ENCODE measurements around the gene RPTOR. TPM values are rescaled to one million over a fixed set of nuclear protein-coding genes. Genes with fewer than 3 reads are reported as not detected.

The RPTOR gene
- total and polyA plus RNA-seq, 10 of the 15 experiments (the other 5 are each of a cell fraction or from before 2014, with no cell fraction given) = 0.18 to 32.1 (median 7.8) TPM

- H2AFZ ChIP-seq (ENCODE audit: control insufficient read depth, low read depth, low read length) = no peak overlapping the region
- no peak overlapping the region for H3K4me2 ChIP-seq (ENCODE audit: control insufficient read depth, insufficient read depth)
- ChIA-PET POLR2A (no interaction called here), CTCF (no interaction called here), RAD21 (ENCODE audit: unreplicated experiment) (no interaction called here), SMC1A (ENCODE audit: uncharacterized antibody, unreplicated experiment) (no interaction called here)
- WGBS (ENCODE audit: insufficient coverage, insufficient replicate concordance, low lambda C conversion rate, missing lambda C conversion rate) = 90% methylated on average over 9 of the region's 9 CpGs
- H3K9ac ChIP-seq (ENCODE audit: control insufficient read depth, insufficient read depth, low read length) = no peak overlapping the region
- FAIRE-seq = no peak
- H3K4me3 ChIP-seq = no peak overlapping the region
- H3K9me3 ChIP-seq (replicated peaks; ENCODE audit: control insufficient read depth, insufficient read depth, low read length) = no peaks in the 10 kb centered on the region
- peaks cover 0 to 1% of the 10 kb centered on the region in 2 experiments; a peak in 1 of 4 replicates for H3K36me3 ChIP-seq (ENCODE audit: control insufficient read depth in 2 of 2, insufficient read depth in 2 of 2, low read length in 1 of 2)
- DNase-seq (ENCODE audit: low read depth, low spot score) = no peak
- intact Hi-C loops (cut with micrococcal nuclease; ENCODE audit: unreplicated experiment) (no loop called here), in situ Hi-C loops (cut with MboI) (no loop called here)
- H4K20me1 ChIP-seq (ENCODE audit: control insufficient read depth, insufficient read depth) = no peaks in the 10 kb centered on the region
- H3K4me1 ChIP-seq (ENCODE audit: control insufficient read depth, insufficient read depth, low read length) = peaks cover 13% of the 10 kb centered on the region
- no TSS peak for BruUV-seq (replicated peaks)
- H3K79me2 ChIP-seq (ENCODE audit: control insufficient read depth, insufficient read depth, low read length) = peaks cover 4% of the 10 kb centered on the region
- no peak for ATAC-seq
- no peaks in the 10 kb centered on the region for H3K27me3 ChIP-seq (replicated peaks in 1 of 2; ENCODE audit: control insufficient read depth in 2 of 2, insufficient read depth in 2 of 2, low read length in 1 of 2)
- H3K27ac ChIP-seq (ENCODE audit: control insufficient read depth, insufficient read depth) = no peak overlapping the region
- TF ChIP-seq YY1 (IDR thresholded peaks at IDR 0.05; ENCODE audit: low read depth, low read length) (no peak), IRF3 (IDR thresholded peaks at IDR 0.05) (no peak), ZNF274 (IDR thresholded peaks at IDR 0.05; ENCODE audit: insufficient read depth, insufficient read length) (no peak), BCL3 (IDR thresholded peaks at IDR 0.05; ENCODE audit: borderline replicate concordance, insufficient read depth, low read depth, low read length, poor library complexity, severe bottlenecking) (no peak), HCFC1 (IDR thresholded peaks at IDR 0.05; ENCODE audit: low read length) (no peak), SREBF2 (IDR thresholded peaks at IDR 0.05; ENCODE audit: low read length) (no peak), RBBP5 (conservative IDR thresholded peaks at IDR 0.05) (no peak), NKRF (conservative IDR thresholded peaks at IDR 0.05) (no peak), KDM1A (IDR thresholded peaks at IDR 0.05; ENCODE audit: borderline replicate concordance) (no peak)
Measured at GRCh38 chr17:80676564-80676963, 131.9 kb downstream of the RPTOR start.
